GM21526 (cell line): ENCODE data around the gene PCDH19.

Source experiments
- ATAC-seq: cut with Tn5 transposase; IDR thresholded peaks from one replicate; pipeline ENCODE4 v1.9.1; 2021; ENCODE audit warnings: moderate library complexity; ENCODE audit not compliant: unreplicated experiment, low FRiP score

Gene PCDH19

GRCh38 chrX:100405424-100405823 lies 4.6 kb downstream of the PCDH19 start:
- no peak for ATAC-seq

- no peak for ATAC-seq
Observed at GRCh38 chrX:100404851-100405250, 5.2 kb downstream of the PCDH19 start.

- no peak for ATAC-seq
Observed at GRCh38 chrX:100395781-100396180, 14.3 kb downstream of the PCDH19 start.

- ATAC-seq: no peak
Observed at GRCh38 chrX:100381619-100382018, 28.5 kb downstream of the PCDH19 start.

GRCh38 chrX:100379388-100379986 lies 30.6 kb downstream of the PCDH19 start:
- ATAC-seq: no peak

- ATAC-seq: no peak
Observed at GRCh38 chrX:100377826-100378225, 32.2 kb downstream of the PCDH19 start.

GRCh38 chrX:100376576-100376975 lies 33.5 kb downstream of the PCDH19 start:
- ATAC-seq: no peak

- ATAC-seq: no peak
Observed at GRCh38 chrX:100373673-100374072, 36.4 kb downstream of the PCDH19 start.

GRCh38 chrX:100368167-100368566 lies 41.9 kb downstream of the PCDH19 start:
- no peak for ATAC-seq

GRCh38 chrX:100363896-100364295 lies 46.2 kb downstream of the PCDH19 start:
- ATAC-seq: no peak

- ATAC-seq: no peak
Observed at GRCh38 chrX:100358766-100359165, 51.3 kb downstream of the PCDH19 start.

GRCh38 chrX:100356351-100356896 lies 53.6 kb downstream of the PCDH19 start:
- ATAC-seq: no peak

GRCh38 chrX:100355680-100356079 lies 54.4 kb downstream of the PCDH19 start:
- ATAC-seq: no peak

GRCh38 chrX:100353326-100353725 lies 56.7 kb downstream of the PCDH19 start:
- no peak for ATAC-seq

GRCh38 chrX:100350704-100351489 lies 59.2 kb downstream of the PCDH19 start:
- no peak for ATAC-seq

GRCh38 chrX:100349391-100349790 lies 60.7 kb downstream of the PCDH19 start:
- no peak for ATAC-seq

- ATAC-seq: no peak
Observed at GRCh38 chrX:100341142-100341510, 68.9 kb downstream of the PCDH19 start.

- no peak for ATAC-seq
Observed at GRCh38 chrX:100340491-100341141, 69.5 kb downstream of the PCDH19 start.

GRCh38 chrX:100328351-100328750 lies 81.7 kb downstream of the PCDH19 start:
- no peak for ATAC-seq

- no peak for ATAC-seq
Observed at GRCh38 chrX:100319716-100320115, 90.4 kb downstream of the PCDH19 start.

GRCh38 chrX:100316987-100317386 lies 93.1 kb downstream of the PCDH19 start:
- no peak for ATAC-seq
